NCI-H2081 treated with DMSO at 0.1 percent for 48 hours (cell line): ENCODE results near the gene MPEG1.

Experiments
- DNase-seq: peaks from one replicate; lab custom pipeline; 2025; lab: John Stamatoyannopoulos, UW

MPEG1 gene, protein sequence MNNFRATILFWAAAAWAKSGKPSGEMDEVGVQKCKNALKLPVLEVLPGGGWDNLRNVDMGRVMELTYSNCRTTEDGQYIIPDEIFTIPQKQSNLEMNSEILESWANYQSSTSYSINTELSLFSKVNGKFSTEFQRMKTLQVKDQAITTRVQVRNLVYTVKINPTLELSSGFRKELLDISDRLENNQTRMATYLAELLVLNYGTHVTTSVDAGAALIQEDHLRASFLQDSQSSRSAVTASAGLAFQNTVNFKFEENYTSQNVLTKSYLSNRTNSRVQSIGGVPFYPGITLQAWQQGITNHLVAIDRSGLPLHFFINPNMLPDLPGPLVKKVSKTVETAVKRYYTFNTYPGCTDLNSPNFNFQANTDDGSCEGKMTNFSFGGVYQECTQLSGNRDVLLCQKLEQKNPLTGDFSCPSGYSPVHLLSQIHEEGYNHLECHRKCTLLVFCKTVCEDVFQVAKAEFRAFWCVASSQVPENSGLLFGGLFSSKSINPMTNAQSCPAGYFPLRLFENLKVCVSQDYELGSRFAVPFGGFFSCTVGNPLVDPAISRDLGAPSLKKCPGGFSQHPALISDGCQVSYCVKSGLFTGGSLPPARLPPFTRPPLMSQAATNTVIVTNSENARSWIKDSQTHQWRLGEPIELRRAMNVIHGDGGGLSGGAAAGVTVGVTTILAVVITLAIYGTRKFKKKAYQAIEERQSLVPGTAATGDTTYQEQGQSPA

DNA sequence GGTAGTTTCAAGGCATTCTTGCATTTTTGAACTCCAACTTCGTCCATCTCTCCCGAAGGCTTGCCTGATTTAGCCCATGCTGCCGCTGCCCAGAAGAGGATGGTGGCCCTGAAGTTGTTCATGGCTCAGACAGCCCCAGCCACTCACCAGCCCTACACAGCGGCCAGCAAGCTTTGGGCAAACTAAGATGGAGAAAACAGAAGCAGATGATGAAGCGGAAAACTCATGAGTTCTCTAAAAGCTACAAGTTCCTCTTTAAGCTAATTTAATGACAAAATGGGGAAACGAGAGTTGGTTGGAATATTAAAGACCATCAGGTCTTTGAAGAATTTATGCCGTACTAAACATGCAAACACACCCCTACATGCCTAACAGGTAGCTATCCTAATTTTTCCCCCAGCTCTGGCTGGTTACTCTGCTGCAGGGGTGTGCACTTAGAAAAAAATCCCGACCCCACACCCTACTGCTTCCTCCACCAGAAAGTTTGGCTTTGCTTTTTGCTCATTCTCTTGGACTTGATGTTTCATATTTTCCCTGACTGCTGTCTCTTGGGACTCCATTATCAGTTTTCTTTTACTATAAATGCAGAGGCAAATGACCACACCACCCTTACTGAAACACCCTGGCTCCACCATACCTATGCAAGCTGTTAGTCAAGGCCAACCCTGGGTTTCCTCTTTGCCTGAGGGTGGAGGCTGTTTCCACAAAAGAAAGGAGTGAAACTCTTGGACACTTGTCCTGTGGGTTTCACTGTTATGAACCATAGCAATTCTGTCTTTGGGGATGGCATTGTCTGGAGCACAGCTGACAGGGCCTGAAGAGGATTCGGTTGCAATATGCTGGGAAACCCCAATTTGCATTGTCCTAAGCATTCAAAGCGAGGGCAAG, at the start of gene MPEG1:
TSS of gene MPEG1 (minus strand) at position 184 of the 888 bp plus-strand sequence. CDS start at position 122, 62 bp downstream.
- DNase-seq, result no peak

DNA sequence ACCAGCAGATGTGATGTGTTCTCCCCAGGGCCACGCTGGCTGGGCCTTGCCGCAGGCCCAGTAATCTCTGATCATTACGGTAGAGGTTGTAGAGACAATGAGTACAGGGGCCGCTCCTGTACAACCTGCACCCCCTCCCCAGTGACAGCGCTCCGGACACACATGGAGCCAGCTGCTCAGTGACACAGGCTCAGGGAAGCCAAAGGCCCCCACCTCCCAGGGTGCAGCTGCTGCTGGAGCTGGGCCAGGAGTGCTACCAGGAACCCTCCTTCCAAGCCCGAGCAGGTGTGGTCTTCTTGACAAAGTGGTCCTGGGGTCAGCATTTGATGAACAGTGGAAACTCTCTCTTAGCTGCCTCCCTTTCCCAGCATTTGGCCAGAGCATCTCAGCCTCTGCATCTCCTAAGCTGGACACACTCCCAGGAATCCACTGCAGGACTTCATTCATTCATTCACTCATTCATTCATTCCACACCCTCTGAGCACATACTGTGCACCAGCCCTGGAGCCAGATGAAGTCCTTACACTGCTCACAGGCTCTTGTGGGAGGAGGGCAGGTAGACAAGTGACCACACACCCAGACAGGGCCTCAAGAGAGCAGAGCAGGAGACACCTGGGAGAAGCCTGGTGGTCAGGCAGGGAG, 49.6 kb upstream of the MPEG1 start:
- DNase-seq, result no peak

DNA sequence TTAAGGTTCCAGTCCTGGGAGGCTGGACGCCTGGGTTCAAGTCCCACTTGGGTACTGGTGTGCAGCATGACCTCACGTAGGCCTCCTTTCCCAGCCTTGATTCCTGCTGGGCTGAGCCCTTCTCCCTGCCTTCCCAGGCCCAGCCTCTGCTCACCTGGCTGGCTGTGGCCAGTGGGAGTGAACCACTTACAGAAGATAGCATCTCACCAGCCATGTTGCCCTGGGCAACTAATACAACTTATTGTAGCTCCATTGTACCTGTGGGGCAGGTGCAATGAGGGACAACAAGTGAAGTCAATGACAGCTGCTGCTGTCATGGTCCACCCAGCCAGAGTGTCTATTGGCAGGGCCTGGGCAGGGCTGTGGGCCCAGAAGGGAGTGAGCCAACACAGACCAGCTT, 48.4 kb upstream of the MPEG1 start:
- DNase-seq, result no peak

DNA sequence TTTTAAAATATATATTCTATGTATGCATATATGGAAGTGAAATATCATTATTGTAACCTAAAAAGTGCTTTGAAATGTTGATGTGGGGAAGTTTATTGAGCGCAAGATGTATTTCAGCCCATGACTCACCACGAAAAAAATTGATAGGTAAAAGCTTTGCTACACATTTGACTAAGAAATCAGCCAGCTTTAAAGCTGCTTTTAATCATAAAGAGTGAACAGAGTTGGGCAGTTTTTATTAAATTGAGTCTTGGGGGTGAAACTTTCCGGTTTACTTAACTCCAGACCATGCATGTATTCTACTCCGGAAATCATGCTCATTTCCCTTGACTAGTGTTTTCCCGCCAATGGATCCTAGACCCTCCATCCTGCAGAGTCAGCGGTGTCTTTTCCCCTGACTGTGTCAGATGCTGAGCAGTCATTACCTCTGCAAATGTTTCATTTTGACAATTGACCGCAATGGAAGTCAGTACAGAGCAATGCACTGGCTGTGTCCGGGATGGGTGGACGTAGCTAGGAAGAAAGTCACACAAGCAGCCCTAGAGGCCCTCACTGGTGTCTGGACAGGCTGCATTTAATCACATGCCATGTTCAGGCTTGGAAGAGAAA, 47.2 kb upstream of the MPEG1 start:
- DNase-seq, result no peak

DNA sequence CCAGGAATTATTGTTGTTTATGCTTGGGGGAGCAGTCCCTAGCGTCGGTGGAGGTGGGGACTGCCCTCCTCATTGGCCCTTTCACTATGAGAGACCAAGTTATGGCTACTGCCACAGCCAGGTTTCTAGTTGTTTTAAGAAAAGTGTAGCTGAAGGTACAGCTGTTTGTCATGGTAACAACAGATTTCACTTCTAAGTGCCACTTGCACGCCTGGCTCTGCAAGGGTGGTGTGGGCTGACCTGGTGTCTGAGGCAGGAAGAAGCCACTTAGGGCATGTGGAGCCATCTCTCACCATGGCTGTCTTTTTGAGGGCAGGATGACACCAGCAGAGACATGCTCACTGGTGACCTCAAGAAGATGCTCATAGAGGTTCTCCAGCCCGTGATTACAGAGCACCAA, 46.3 kb upstream of the MPEG1 start:
- no peak for DNase-seq

DNA sequence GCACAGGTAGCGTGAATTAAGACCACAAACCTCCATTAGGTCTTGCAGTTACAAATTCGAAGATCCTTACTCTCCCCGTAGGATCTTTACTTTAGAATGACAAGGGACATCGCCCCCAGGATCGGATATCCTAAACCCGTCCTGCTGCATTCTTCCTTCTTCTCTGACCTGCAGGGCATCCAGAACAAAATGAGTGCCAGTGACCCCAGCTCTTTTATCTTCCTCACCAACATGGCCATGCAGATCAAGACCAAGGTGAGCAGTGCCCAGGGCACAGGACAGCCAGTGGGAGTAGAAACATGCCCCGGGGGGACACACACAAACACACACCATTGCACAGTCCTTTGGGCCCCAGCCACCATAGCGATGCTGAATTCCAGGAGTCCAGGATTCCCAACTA, 42.6 kb upstream of the MPEG1 start:
- DNase-seq, result no peak

DNA sequence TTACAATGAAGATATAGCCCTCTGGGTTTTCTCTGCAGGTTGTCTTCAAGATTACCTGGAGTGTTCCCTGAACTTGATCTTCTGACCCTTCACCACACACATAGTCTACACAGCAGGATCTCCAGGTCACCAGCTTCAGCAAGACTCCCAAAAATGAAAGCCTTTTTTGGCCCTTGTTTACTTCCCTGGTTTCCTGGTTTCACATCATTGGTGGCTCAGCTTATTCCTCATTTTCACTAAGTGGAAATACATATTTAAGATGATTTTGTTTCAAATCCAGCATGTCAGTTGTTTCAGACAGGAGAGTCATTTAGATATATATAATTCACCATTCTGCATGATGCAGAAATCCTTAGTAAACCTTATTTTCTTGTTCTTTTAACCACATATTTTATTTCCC, 41.6 kb upstream of the MPEG1 start:
- DNase-seq, result no peak

DNA sequence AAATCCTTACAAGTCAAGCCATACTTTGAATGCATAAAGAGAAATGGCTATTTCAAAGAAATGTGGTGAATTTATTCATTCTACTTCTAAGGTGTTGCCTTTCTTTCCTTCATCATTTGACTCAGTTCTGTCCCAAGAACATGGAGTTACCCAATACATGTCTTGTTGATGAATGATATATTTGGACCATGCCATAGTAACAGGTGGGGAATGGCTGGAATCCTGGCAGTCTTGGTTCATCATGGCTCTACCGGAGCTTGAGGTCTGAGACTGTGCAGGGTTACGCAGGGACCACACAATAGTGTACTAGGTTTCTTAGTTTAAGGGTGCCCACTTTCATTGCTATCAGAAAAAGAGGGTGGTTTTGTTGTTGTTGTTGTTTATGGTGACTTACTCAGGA, 40.3 kb upstream of the MPEG1 start:
- DNase-seq, result no peak

DNA sequence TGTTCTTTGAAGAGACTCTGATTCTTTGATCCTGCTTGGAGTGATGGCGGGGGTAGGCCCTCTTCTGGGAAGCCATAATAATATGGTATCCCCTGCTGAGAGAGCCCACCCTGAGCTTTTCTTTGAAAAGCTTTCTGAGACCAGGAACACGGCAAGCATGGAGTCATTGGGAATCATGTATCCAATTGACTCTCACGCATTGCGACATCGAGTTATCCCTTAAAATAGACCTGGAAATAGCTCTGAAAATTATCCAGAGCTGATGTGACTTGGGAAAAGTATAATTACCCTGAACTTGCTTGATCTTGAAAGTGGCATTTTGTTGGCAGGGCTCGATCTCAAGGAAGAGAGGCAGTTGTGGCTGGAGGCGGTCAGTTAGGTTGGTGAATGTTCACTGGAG, 36.8 kb upstream of the MPEG1 start:
- DNase-seq, result no peak

DNA sequence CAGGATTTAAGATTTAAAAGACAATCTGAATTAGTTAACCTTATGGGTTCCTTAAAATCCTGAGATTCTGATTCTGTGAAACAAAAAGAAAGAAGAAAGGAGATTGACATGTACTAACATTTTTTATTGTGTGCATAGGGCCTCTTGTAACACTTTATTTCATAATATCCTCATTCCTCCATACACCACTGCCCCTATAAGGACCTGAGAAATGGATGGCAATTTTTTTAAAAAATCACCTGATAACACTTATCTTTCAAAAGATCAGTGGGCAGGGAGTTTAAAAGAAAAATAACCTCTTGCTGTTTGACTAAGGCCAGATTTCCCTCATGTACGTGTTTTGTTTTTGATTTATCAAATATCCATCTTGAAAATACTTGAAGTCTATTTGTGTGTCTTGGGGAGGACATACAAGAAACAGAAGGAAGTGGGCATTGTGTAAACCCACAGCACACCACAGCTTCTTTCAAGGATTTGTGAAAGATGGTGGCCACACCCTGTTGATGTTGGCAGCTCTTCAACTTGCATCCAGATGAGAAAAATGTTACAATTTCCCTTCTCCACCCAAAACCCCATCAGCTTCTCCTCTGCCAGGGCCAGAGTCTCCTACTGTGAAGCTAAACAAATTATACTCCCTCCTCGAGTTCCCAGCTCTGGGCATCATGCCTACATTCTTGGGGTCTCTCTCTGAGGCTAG, 35.0 kb upstream of the MPEG1 start:
- no peak for DNase-seq

DNA sequence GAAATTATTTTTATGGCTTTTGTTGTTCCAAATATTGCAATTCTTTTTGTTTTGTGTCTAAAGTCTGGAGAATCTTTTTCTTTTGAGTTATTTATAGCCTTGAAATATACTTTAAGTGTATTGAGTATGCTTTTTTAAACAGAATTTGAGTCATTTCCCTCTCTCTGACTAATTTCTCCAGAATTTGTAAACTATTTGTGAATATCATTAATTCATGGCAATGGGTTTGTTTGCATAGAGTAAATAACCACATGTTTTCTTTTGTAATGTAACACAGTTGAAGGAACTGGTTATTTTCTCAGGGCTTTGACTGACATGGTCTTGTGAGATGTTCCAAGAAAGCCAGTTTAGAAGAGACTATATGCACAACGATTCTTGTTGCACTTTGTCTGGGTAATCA, 30.9 kb upstream of the MPEG1 start:
- no peak for DNase-seq

DNA sequence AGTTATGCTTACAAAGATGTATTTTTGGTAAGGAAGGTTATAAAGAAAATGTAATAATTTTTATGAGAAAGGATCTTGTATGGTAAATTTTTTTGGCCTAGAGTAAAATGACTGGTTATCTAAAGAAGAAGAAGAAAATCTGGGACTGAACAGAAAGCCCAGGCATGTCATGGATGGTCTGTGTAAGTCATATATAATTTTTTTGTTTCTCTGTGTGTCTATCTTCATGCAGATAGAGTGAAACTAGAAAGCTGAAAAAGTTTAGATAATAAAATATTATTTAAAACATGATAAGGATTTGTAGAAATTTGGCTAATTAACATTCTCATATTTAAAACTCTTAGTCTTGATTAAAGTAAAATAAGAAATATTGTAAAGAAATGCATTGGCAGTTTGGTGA, 27.6 kb upstream of the MPEG1 start:
- no peak for DNase-seq

DNA sequence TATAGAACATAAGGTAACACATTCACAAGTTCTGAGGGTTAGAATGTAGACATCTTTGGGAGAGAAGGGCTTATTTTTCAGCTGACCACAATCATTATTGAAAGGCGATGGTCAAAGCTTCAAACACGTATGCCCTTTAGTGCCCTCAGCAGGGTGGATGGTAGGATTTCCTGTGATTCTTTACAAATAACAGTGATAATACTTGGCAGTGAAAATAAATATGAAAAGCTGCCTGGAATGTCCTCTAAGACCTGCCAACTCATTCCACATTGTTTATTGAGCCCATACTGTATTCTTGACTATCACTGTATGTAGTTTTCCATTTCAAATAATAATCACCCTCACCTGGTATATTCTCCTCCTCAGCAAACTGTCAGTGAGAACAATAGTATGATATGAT, 13.7 kb upstream of the MPEG1 start:
- DNase-seq, result no peak

DNA sequence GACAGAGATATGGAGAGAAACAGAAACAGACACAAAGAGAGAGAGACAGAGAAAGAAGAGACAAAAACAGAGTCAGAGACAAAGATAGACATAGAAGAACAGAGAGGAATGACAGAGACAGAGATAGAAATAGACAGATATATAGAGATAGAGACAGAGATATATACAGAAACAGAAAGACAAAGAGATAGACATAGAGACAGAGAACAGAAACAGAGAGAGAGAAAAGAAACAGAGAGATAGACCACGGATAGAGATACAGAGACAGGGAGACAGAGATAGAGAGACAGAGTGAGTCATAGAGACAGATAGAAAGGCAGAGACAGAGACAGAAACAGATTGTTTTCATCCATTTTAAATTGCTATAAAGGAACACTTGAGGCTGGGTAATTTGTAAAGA, 12.3 kb upstream of the MPEG1 start:
- no peak for DNase-seq

DNA sequence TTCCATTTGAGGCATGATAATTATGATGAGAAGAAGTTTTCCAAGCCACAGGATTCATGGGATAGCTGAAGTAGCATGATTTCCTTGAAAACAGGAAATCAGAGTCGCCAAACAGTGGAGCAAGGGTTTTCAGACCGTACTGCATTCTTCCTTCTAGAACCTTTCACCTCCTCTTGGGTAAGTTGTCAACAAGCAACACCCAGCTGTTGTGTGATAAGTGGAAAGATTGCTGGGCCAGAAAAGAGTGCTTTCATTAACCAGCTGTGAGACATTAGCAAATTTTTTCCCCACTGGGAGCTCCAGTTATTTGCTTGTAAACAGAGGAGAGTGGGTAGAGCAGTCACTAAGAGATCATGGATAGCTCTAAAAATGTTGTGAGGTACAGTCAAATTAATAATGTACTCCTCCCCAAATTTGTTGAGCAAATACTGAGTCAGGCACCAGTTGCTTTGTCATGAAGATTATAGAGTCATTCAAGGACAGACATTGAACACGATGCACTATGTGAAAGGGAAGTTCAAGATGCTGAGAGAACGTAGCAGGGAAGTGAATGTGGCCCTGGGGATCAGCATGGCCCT, 11.7 kb upstream of the MPEG1 start:
- DNase-seq, result no peak

DNA sequence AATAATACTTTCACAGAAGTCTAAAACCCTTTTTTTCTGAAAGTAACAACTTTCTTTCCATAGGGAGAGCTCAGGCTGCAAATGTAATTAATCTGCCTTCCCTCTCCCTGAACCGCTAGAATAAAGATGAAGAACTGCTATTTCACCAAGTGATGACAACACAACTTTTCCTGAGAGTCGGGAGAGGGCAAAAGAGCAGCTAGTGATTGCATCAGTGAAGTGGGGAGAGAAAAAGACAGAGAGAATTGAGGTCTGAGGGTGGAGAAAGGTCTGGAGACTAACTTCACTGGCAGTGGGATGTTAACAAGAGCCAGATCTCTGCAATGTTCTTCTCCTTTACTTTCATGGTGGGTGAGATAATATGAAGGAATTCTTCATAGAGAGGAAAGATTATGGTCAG, 10.9 kb upstream of the MPEG1 start:
- DNase-seq, result no peak

DNA sequence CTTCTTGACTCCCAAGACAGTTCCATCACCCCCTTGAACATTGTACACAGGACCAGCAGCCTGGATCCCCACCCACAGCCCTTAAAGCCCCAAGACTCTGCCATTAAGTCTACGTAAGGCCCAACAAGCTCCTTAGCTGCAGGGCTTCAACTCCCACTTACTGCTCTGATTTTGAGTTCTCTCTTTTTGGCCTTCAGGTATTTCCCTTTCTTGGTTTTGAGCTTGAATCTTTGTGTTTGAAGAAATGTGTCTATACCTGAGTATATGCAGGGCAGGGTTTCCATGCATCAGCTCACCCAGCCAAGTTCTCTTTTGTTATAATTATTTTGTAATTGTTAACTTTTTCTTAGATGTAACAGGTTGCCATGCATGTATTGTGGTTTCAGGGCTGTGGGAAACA, 10.4 kb upstream of the MPEG1 start:
- DNase-seq, result no peak

DNA sequence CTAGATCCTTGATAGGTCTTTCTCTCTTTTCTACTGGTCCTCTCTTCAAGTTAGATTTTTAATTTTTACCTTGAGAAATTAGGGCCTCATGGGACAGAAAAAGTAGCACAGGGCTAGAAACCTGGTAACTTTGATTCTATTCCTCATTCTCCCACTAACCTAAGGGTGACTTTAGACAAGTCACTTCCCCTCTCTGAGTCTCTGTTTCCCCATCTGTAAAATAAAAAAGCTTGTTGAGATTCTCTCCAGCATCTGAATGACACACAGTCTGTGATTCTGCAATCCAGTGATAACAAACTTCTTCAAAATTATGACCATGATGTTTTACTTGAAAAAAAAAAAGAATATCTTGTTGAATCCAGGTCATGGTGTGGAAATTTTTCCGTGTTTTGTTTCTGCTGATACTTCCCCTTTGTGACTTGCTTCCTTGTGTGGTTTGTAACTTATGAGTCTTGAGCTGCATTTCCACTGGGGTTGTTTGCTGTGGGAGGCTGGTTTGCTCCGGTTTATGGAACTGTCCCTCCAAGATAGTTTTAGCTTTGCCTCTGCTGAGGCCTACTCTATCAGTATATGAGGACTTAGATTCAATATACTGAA, 9.8 kb upstream of the MPEG1 start:
- no peak for DNase-seq

DNA sequence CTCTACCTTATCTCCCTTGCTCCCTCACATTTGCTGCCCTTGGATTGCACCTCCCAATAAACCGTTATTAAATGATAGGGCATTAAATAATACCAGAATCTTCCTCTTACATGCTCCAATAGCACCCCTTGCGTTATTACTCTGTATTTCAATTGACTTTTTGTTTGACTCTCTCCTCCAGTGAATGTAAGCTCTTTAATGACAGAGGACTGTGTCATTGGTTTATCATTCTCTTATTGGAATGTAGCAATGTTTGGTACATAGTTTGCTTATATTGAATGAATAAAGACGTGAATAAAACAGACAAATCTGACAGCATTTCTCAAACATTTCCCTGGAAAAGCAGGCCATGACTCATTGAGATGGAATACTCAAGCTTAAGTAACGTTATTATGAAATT, 8.7 kb upstream of the MPEG1 start:
- no peak for DNase-seq

DNA sequence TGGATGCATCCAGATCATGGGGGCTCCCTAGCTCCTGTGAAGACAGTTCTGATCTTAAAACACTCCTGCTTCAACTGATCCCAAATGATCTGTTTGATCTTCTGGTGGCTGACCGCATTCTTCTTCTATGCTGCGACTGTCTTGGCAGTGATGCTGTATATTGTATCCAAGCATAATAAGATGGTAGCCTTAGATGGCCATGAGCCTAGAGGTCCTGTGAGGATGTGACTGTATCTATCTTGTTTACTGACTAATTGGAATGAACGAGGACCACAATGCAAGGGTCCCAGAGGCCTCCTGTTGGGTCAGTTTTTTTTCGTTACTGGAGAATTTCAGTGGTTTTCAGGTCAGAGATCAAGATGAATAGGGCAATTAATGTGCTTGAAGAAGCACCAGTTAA, 7.1 kb upstream of the MPEG1 start:
- no peak for DNase-seq
